HTR-8/SVneo (cell line): ENCODE data around the gene COX14.
A peak's percentile ranks its signal among the peaks of the same experiment; 100 is the strongest.
"Not testable (repeated sequence)": the region's sequence is repeated elsewhere in the genome, so short reads cannot be mapped to it uniquely, and the experiment has no call there.

ENCODE experiments used
- DNase-seq: peaks from one replicate; pipeline ENCODE4 v3.0.0; 2011; ENCODE audit warnings: low spot score, mixed read lengths; ENCODE audit not compliant: insufficient read length
- FAIRE-seq: peaks from 2 replicates; lab custom pipeline; 2011; peaks lifted over from hg19 to GRCh38; lab: Jason Lieb, UNC

Gene COX14

DNA sequence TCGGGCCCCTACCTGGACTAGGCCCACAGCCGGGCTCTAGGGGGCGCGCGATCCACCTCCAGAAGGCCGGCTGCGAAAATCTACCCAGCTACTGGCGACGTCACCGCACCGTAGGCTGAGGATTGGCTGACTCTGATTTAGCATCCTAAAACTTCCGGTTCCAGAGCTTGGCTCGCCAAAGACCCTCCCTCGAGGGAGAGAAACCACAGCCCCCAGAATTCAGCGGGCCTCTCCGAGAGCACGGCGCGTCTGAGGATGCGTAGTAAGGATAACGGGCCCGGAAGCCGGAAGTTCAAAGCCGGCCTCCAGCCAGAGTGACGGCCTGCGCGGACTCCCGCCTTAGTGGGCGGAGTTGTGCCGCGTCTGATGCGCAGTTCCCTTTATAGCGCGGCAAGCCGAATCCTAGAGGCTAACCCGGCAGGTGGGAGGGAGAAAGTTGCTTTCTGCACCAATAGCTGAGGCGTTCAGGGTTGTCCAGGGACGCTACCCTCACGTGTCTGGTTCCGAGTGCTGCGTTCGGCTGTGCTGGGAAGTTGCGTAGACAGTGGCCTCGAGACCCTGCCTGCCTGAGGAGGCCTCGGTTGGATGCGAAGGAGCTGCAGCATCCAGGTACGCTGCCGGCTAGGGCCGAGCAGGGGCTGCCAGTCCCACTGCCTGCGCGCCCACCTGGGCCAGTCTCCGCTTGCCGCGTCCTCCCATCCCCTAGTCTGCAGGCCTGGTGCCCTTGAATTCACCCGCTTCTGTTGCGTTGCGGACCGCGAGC is at the start of gene COX14:
COX14 (plus strand) TSS at position 544 of the 763 bp plus-strand sequence. CDS start 7,808 bp downstream, outside the sequence.
- peak; percentile 99 for DNase-seq
- FAIRE-seq: peak; percentile 95

DNA sequence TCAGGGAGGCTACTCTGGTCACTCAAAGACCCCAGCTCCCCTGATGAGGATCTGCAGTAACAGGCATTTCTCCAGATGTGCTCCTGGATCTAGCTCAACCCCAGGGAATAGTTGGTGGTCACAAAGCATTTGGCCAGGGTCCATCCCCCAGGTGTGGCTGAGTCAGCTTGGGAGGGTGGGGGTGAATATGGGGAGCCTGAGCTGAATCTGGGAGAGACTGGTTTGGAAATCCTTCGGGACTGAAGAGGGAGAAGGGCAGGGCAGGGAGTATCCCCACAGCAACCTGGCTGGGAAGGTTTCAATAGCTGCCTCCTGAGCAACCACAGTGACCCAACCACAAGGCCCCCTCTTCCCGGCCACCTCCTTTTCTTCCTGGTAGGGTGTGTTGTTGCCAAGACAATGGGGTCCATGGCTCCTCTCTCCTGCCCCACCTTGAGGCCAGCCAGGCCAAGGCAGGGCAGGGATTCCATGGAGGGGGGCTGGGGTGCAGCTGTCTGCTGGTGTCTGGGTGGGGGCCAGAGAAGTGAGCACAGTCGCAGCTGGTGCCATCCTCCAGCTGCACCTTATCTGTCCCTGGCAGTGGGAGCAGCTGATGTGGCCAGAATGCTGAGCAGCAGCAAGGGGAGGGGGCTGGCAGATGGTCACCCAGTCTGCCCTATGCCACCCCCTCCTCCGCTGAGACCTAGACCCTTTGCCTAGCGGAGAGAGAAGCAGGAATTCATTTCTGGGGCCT is 49.1 kb upstream of the COX14 start:
- DNase-seq: no peak
- FAIRE-seq: no peak

DNA sequence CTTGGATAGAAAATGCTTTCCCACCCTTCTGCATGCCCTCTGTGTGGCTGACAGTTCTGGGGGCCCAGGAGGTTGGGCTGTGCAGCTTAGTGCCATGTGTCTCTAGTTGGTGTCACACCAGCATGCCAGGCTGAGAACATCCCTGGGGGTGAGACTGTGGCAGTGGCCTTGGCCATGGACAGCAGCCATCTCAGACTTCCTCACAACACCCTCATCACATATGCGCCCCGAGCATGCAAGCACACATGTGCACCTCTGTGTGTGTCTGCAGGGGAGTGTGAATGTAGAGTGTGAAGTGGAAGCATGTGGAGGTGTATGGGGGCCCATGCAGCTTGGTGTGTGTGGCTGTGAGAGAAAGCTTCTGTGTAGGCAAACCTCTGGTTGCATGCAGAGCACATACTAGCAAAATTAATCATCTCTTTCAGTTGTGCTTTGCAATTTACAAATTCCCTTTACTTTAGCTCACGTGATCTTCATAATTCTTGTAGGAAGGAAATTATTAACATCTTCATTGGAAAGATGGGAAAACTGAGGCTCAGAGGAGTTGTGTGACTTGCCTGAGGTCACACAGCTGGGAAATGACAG is 46.2 kb upstream of the COX14 start:
- DNase-seq: no peak
- no peak for FAIRE-seq

DNA sequence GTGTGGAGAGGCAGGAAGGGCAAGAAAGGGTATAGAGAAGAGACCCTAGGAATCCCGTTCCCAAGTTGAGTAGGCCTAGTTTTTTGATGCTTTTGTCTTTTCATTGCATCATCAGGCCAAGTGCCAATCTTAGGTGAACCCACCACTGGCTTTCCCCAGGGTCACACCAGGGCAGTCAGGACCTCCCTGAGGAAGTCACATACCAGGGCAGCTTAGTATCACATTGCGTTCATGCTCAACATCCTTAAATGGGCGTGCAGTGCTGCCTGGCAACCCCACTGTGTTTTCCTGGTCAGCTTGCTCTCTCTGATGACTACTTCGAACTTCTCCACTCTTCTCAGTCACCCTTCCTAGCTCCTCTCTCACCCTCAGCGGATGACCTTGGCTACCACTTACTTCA is 45.6 kb upstream of the COX14 start:
- FAIRE-seq (peak; percentile 55), DNase-seq (peak; percentile 55)

DNA sequence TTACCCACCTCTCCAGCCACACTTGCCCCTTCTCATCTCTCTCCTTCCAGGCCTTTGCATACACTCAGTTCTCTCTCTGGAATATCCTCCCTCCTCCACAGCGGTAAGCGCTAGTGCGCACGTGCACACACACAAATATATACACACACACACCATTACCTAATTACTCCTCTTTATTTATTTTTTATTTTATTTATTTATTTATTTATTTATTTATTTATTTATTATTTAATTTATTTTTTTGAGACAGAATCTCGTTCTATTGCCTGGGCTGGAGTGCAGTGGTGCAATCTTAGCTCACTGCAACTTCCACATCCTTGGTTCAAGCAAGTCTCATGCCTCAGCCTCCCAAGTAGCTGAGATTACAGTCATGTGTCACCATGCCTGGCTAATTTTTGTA is 43.0 kb upstream of the COX14 start:
- FAIRE-seq: no peak
- no peak for DNase-seq

DNA sequence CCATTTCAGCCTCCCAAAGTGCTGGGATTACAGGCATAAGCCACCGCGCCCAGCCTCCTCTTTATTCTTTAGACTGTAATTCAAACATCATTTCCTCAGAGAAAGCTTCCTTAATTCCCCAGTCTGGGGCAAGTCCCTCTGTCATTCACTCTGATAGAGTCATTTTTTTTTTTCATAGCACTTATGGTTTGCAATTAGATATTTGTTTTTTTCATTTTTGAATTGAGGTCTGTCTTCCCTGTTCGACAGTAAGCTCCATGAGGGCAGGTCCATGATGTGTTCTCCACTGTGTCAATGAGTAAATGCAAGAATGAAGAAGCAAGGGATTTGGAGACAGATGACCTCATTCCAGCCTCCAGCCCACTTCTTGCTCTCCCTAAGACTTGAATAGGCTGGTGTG is 42.5 kb upstream of the COX14 start:
- DNase-seq (no peak), FAIRE-seq (no peak)

DNA sequence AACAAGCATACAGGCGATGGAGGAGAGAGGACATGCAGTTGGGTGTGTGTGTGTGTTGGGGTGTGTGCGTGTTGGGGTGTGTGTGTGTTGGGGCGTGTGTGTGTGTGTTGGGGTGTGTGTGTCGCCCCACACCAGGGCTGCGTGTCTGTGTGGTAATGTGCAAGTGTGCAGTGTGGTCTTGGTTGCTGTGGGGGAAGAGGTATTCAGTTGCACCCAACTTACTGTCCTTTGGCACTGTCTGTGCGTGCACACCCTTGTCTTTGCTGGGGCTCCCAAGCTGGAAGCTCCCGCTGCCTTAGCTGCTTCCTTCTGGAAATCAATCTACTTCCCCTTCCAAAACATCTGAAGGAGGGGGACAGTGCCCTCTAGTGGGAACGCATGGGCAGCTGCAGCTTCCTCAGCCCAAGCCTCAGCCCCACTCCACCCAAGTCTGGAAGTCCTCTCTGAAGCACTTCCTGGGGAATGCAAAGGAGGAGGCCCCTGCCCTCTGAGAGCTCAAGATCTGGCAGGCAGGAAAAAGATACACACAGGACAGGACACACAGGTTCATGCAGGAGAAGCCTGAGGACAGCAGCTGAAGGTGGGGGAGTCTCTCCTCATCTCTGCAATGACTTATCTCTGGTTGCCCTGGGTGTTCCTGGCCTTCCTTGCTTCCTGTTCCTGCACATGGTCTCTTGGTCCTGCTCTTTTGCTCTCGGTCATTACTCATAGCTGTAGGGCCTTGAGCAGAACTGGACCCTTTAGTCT is 41.5 kb upstream of the COX14 start:
- peak; percentile 80 for DNase-seq
- peak; percentile 69 for FAIRE-seq

DNA sequence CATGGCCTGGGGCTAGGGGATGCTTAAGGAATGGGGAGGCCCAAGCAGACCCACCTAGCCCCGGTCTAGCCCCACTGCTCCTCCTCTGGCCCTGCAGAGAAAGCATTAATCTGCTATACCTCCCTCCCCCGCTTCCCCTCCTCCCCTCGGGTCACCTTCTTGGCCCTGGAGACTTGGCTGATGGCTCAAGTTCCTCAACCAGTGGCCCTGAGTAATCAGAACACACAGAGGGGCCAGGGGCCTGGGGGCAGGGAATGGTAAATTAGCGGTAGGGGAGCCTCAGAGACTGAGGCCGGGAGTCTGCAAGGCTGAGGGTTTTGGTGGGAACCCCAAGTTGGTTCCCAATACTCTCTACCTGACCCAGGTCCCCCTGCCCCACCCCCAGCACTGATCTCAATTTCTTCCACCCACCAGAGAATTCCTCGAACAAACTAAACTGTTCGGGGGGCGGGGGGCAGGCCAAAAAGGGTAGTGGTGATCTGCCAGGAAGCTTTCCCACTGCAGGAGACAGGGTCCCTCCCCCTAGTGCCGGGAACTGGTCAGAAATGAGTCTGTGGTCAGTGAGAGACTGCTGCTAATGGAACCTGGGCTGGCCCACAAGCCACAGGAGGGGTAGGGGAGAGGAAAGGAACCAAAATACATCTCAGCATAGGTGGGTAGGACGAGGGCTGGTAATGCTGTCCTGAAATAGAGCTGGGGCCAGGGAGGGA is 39.7 kb upstream of the COX14 start:
- no peak for FAIRE-seq
- no peak for DNase-seq

DNA sequence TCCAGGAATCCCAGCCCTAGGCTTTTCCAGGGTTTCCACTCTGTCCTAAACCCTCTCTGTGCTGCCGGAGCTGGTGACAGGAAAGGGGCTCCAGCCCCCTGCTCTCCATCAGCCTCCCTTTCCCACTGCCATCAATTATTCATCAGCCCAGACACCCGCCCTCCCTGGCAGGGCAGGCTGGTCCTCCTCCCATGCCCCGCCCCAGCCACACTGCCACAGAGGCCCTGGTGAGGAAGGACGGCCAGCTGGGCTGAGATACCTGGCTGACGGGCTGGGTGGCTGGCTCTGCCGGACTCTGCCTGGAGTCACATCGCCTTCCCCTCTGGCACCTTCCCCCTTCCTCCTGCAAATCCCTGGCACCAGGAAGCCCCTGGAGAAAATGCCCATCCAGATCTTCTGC is 38.8 kb upstream of the COX14 start:
- FAIRE-seq: no peak

DNA sequence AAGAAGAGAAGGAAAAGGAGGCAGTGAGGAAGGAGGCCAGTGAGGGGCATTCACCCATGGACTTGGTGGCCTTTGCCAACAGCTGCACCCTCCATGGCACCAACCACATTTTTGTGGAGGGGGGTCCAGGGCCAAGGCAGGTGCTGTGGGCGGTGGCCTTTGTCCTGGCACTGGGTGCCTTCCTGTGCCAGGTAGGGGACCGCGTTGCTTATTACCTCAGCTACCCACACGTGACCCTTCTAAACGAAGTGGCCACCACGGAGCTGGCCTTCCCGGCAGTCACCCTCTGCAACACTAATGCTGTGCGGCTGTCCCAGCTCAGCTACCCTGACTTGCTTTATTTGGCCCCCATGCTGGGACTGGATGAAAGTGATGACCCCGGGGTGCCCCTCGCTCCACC is 38.3 kb upstream of the COX14 start:
- FAIRE-seq (no peak), DNase-seq (no peak)

More for the DNA sequence above, 38.8 kb upstream of the COX14 start:
- DNase-seq: no peak

DNA sequence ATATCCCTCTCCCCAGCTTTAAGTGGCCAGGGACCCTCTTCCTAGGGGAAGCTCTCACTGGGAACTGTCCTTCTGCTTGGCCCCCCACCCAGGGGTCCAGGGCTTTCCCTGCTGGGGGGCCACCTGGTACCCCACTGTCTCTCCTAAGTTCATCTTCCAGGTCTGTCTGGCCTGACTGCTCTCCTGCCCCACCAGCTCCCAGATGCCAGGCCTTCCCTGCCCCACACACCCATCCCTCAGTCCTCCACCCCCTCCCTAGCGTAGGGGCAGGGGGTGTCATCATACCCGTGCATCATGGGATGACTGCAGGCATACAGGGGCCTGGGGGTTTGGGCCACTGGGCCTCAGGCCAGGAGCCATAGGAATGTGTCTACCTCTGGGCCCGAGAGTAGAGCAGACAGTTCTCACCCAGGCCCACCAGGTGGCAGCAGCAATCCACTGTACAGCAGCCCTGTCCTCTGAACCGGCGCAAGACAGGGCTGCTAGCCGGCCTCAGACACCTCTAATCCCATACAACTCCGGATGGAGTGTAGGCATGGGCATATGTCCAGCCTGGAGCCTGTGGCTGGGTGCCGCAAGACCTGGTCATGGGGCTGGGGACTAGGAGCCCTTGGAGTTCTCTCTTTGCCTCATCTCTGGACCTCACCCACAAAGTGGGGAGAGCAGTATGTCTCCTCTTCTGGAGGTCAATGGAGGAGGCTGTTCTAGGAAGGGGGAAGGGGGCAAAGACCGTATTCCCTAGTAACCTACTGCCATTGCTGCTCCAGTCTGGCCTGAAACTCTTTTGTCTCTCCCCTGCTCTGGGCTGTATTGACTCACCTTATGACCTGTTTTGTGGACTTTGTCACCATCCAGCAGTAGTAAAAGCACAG is 36.9 kb upstream of the COX14 start:
- FAIRE-seq: peak; percentile 89
- peak; percentile 88 for DNase-seq

DNA sequence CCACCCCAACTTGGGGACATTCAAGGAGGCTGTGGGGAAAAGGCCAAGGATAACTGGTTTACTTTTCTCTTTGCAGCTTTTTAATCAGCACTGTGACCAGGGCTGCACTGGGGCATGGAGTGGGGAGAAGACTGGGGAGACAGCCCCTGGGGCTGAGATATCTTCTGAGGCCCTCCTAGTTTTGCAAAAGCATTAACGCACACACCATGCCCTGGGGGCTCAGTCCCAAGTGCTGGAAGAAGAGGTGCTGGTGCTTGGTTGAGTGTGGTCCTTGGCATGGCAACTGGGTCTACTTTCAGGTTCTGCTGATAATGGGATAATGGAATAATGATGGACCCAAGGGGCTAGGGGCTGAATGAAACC is 36.2 kb upstream of the COX14 start:
- FAIRE-seq: no peak
- DNase-seq: no peak

DNA sequence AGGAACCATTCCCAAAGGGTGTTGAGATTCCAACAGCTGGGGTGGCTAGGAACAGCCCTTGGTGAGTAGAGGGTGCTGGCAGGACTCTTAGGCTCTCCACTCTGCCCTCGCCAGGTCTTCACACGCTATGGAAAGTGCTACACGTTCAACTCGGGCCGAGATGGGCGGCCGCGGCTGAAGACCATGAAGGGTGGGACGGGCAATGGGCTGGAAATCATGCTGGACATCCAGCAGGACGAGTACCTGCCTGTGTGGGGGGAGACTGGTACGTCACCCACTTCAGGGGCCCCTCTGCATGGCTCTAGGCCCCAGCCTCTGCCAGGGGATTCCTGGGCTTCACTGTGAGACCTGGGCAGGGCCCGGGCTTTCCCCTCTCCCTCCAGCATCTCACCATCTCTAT is 34.9 kb upstream of the COX14 start:
- FAIRE-seq (no peak), DNase-seq (no peak)

DNA sequence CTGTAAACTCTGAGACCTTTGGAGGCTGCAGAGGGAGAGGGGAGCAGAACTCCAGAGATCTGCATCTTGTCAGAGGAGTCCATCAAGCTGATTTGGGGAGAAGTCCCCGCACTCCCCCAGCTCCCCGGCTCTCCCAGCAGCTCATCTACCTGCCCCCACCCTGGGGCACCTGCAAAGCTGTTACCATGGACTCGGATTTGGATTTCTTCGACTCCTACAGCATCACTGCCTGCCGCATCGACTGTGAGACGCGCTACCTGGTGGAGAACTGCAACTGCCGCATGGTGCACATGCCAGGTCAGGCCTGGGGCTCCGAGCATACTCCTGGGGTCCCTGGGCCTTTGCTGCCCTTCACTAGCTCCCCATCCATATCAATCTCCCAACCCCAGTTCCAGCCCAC is 33.8 kb upstream of the COX14 start:
- FAIRE-seq (no peak), DNase-seq (no peak)

DNA sequence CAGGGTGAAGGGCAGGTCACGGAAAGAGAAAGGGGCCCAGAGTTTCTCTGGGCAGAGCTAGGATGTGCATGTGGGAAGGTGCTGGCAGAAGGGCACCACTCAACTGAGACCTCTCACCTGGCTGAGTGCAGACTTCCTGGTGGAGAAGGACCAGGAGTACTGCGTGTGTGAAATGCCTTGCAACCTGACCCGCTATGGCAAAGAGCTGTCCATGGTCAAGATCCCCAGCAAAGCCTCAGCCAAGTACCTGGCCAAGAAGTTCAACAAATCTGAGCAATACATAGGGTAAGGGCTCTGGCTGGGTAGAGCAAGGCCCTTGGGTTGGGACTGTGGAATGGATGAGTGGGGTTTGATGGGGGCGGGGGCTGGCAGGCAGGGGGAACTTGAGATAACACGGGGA is 32.3 kb upstream of the COX14 start:
- no peak for FAIRE-seq

DNA sequence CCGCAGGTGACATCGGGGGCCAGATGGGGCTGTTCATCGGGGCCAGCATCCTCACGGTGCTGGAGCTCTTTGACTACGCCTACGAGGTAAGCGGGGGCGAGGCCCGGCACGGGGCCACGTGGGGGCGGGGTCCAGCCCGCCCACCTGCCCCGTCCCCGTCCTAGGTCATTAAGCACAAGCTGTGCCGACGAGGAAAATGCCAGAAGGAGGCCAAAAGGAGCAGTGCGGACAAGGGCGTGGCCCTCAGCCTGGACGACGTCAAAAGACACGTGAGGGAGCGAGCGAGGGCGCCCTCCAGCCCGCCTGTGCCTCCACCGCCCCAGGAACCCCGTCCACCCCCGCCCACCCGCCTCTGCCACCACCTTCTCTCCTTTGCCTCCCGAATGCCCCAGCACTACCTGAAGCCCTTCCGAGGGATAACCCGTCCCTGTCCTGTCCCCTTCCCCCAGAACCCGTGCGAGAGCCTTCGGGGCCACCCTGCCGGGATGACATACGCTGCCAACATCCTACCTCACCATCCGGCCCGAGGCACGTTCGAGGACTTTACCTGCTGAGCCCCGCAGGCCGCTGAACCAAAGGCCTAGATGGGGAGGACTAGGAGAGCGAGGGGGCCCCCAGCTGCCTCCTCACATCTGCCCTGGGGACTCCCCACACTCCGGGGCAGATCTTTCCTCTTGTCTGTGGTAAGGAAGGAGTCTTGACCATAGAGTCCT is 30.8 kb upstream of the COX14 start:
- DNase-seq: no peak
- FAIRE-seq: no peak

More for the DNA sequence above, 32.3 kb upstream of the COX14 start:
- no peak for DNase-seq

DNA sequence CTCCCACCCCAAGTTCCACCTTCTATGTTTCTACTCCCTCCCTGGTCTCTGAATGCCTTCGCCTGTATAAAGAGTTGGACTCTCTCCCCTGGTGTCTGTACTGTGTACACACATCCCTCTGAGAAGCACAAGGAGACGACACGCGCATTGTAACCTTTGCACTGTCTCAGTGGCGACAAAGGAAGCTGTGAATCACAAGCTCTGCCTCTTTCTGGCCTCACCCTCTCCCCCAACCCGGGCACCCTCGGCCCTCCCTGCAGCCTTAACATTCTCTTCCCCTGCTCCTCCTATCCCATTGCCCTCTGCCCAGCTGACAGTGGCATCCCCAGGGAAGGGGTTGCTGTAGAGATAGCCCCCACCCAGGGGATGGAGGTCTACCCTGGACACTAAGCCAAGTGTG is 29.4 kb upstream of the COX14 start:
- FAIRE-seq (no peak), DNase-seq (no peak)

DNA sequence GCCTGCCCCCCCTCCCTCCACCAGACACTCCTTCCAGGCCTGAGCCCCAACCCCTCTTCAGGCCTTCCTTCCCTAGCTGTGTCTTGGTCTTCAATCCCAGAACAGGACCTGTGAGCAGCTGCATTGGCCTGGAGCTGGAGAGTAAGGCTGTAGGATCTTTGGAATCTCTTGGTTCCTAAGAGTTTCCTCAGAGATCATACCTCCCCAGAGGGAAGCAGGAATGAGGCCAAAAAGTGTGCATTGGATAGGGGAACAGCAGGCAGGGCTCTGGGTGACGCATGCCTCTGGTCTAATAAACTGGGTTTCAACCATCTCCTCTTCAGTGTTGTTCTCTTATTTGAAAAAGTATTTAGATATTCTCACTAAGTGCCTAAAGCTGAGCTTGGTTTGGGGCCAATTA is 28.7 kb upstream of the COX14 start:
- no peak for FAIRE-seq

DNA sequence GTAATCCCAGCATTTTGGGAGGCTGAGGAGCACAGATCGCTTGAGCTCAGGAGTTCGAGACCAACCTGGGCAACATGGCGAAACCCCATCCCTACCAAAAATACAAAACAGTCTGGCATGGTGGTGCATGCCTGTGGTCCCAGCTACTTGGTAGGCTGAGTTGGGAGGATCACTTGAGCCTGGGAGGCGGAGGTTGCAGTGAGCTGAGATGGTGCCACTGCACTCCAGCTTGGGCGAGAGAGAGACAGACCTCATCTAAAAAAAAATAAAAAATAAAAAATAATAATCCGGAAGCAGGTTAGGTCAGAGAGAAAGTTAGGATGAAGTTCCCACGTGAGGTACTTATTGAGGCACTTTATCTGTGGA is 27.6 kb upstream of the COX14 start:
- DNase-seq, FAIRE-seq: not testable (repeated sequence)

More for the DNA sequence above, 28.7 kb upstream of the COX14 start:
- DNase-seq: no peak
